RPMI8226 (cell line): Measurements from ENCODE around the gene FBXO22.
"Not testable (repeated sequence)": the region's sequence is repeated elsewhere in the genome, so short reads cannot be mapped to it uniquely, and the experiment has no call there.

Experiments
- DNase-seq: peaks from one replicate; pipeline ENCODE4 v3.0.0-alpha.2; 2015

The FBXO22 gene

GRCh38 chr15:75984706-75985105 is 81.0 kb downstream of the FBXO22 start:
- not testable (repeated sequence) for DNase-seq

- DNase-seq: no peak
These were observed 82.3 kb downstream of the FBXO22 start for GRCh38 chr15:75985971-75986370.

GRCh38 chr15:75989045-75989444 is 85.4 kb downstream of the FBXO22 start:
- no peak for DNase-seq

GRCh38 chr15:75989875-75990274 is 86.2 kb downstream of the FBXO22 start:
- no peak for DNase-seq
